Lung (tissue), 12 donors: ENCODE results near the gene OR5D18. TPM values are rescaled to one million over a fixed set of nuclear protein-coding genes. Genes with fewer than 3 reads are reported as not detected.

ENCODE experiments used
- ATAC-seq: fragments of 200-7000 bp; cut with Tn5 transposase; one replicate; pipeline ENCODE4 v1.9.1; 2020; ENCODE audit warnings: moderate number of reproducible peaks; ENCODE audit not compliant: insufficient read depth, low FRiP score
- DNase-seq, 3 donors: peaks; one replicate each; pipeline ENCODE4 v3.0.0-alpha.2; 2013 to 2017
- H3K27ac ChIP-seq, 2 donors: one replicate each; pipeline ENCODE4 v1.5.1; 2013; ENCODE audit warnings: mild to moderate bottlenecking in 2 of 2, moderate library complexity in 2 of 2, control low read depth in 1 of 2, inconsistent platforms in 1 of 2, low read depth in 1 of 2, low read length in 1 of 2
- H3K27me3 ChIP-seq, 3 donors: one replicate each; pipeline ENCODE4 v1.5.1; 2013; ENCODE audit warnings: low read length in 2 of 3; ENCODE audit not compliant: control insufficient read depth in 3 of 3, insufficient read depth in 3 of 3
- H3K36me3 ChIP-seq, 4 donors: one replicate each; pipeline ENCODE4 v1.5.1; 2013; ENCODE audit warnings: low read length in 4 of 4, mild to moderate bottlenecking in 1 of 4, moderate library complexity in 1 of 4; ENCODE audit not compliant: control insufficient read depth in 4 of 4, insufficient read depth in 4 of 4
- H3K4me1 ChIP-seq, 5 donors: one replicate each; pipeline ENCODE4 v1.5.1; 2013; ENCODE audit warnings: low read length in 5 of 5, mild to moderate bottlenecking in 2 of 5, moderate library complexity in 1 of 5; ENCODE audit not compliant: control insufficient read depth in 5 of 5, insufficient read depth in 5 of 5
- H3K4me3 ChIP-seq: one replicate; pipeline ENCODE4 v1.5.1; 2013; ENCODE audit warnings: mild to moderate bottlenecking, control low read depth, moderate library complexity
- H3K9ac ChIP-seq, 2 donors: one replicate each; pipeline ENCODE4 v1.5.1; 2013; ENCODE audit warnings: low read length in 2 of 2, control low read depth in 1 of 2; ENCODE audit not compliant: insufficient read depth in 1 of 2
- H3K9me3 ChIP-seq, 4 donors: one replicate each; pipeline ENCODE4 v1.5.1; 2013; ENCODE audit warnings: low read length in 3 of 4, mild to moderate bottlenecking in 1 of 4, moderate library complexity in 1 of 4; ENCODE audit not compliant: control insufficient read depth in 4 of 4, insufficient read depth in 3 of 4
- CTCF ChIP-seq: IDR thresholded peaks from 2 replicates; pipeline ENCODE4 v1.5.1; 2012; ENCODE audit warnings: mild to moderate bottlenecking; ENCODE audit errors: control extremely low read depth, extremely low read depth
- WGBS, 2 donors: extraction: QIAGEN DNeasy Blood & Tissue Kit; methylation state at CpG; one replicate each; pipeline ENCODE4 v1.1.7; 2013; 5-methylcytosine and 5-hydroxymethylcytosine counted together
- polyA plus RNA-seq, 2 donors: library from polyadenylated mRNA; stranded (reverse); fragments of 200-250 nt; gene quantifications; one replicate each; pipeline ENCODE4 v1.2.1, GENCODE V29; 2013
- total RNA-seq, 2 donors: library from RNA; depleted of rRNA in 1 of 2; stranded (reverse); fragments of >200 nt in 1 of 2; gene quantifications; one replicate each; pipeline ENCODE4 v1.2.1, GENCODE V29; 2014 to 2021
- donor health status: control.
- donor health status: control.
- donor health status: Bipolar disorder and iron deficiency.
- donor health status: healthy.
- donor health status: DM: yes; HTN: yes; CAD: no.

OR5D18 gene
- total and polyA plus RNA-seq, 4 donors, result not detected

GRCh38 chr11:55838452-55838851 lies 19.0 kb downstream of the OR5D18 start, which contains the start of gene OR5D16:
OR5D16 (plus strand) TSS chr11:55838752; CDS start chr11:55838752, 0 bp downstream.
- H3K9me3 ChIP-seq, result peaks cover 0 to 6% (median 2%) of the 10 kb centered on the region in 4 donors
- no peaks in the 10 kb centered on the region for H3K4me1 ChIP-seq
- no peaks in the 10 kb centered on the region for H3K36me3 ChIP-seq
- H3K9ac ChIP-seq, result no peak within 1 kb of the TSS
- TF ChIP-seq CTCF, result no peak
- 26 to 34% methylated on average over 3 of the region's 3 CpGs for WGBS, 2 donors
- ATAC-seq, result no peak
- no peak within 1 kb of the TSS for H3K4me3 ChIP-seq
- H3K27ac ChIP-seq, result no peak within 1 kb of the TSS
- no peaks in the 10 kb centered on the region for H3K27me3 ChIP-seq
- DNase-seq, result no peak

GRCh38 chr11:55847453-55847852 lies 28.0 kb downstream of the OR5D18 start:
- peaks cover 0 to 6% (median 0%) of the 10 kb centered on the region in 4 donors for H3K9me3 ChIP-seq
- H3K4me3 ChIP-seq, result no peak overlapping the region
- no peak for TF ChIP-seq CTCF
- WGBS, 2 donors, result 50 to 52% methylated on average over 2 of the region's 2 CpGs
- ATAC-seq (no peak), DNase-seq (no peak)
- H3K36me3 ChIP-seq, result no peaks in the 10 kb centered on the region
- H3K27me3 ChIP-seq, result no peaks in the 10 kb centered on the region
- no peaks in the 10 kb centered on the region for H3K4me1 ChIP-seq
- no peak overlapping the region for H3K9ac ChIP-seq
- H3K27ac ChIP-seq, result no peak overlapping the region

- H3K27me3 ChIP-seq, result no peaks in the 10 kb centered on the region
- H3K9me3 ChIP-seq, result peaks cover 0 to 6% (median 0%) of the 10 kb centered on the region in 4 donors
- no peak overlapping the region for H3K4me3 ChIP-seq
- H3K36me3 ChIP-seq, result no peaks in the 10 kb centered on the region
- no peak for DNase-seq
- no peak overlapping the region for H3K27ac ChIP-seq
- TF ChIP-seq CTCF, result no peak
- no peaks in the 10 kb centered on the region for H3K4me1 ChIP-seq
- no peak for ATAC-seq
- H3K9ac ChIP-seq, result no peak overlapping the region
These were observed 29.6 kb downstream of the OR5D18 start for GRCh38 chr11:55849037-55849436.

GRCh38 chr11:55852141-55852540 lies 32.7 kb downstream of the OR5D18 start:
- 81 to 84% methylated on average over 1 of the region's 1 CpG for WGBS, 2 donors
- TF ChIP-seq CTCF, result no peak
- DNase-seq, result no peak
- Histone ChIP-seq H3K9me3 (peaks cover 0 to 11% (median 0%) of the 10 kb centered on the region in 4 donors), H3K27ac (no peak overlapping the region), H3K4me3 (no peak overlapping the region), H3K27me3 (no peaks in the 10 kb centered on the region), H3K36me3 (no peaks in the 10 kb centered on the region), H3K4me1 (no peaks in the 10 kb centered on the region), H3K9ac (no peak overlapping the region)
- no peak for ATAC-seq
